IPS-18c (cell line): Measurements from ENCODE around the gene MBD3.
"Not testable (repeated sequence)": the region's sequence is repeated elsewhere in the genome, so short reads cannot be mapped to it uniquely, and the experiment has no call there.

Experiments
- H3K4me3 ChIP-seq: 2 replicates; pipeline ENCODE4 v1.7.0; 2013; ENCODE audit warnings: low read depth, mild to moderate bottlenecking, low read length, moderate library complexity; ENCODE audit not compliant: insufficient read depth
- H3K9me3 ChIP-seq: one replicate; pipeline ENCODE4 v1.6.1; 2013; ENCODE audit warnings: mild to moderate bottlenecking, low read length, moderate library complexity; ENCODE audit not compliant: control insufficient read depth, insufficient read depth

The MBD3 gene

GRCh38 chr19:1566392-1567115 is 26.1 kb downstream of the MBD3 start:
- peaks cover 6% of the 10 kb centered on the region for H3K9me3 ChIP-seq
- peak overlapping the region; percentile 82 for H3K4me3 ChIP-seq

- Histone ChIP-seq H3K4me3 (no peak overlapping the region), H3K9me3 (no peaks in the 10 kb centered on the region)
These were observed 29.4 kb downstream of the MBD3 start for GRCh38 chr19:1563251-1563650.

GRCh38 chr19:1561236-1561842 is 31.3 kb downstream of the MBD3 start:
- H3K4me3 ChIP-seq: no peak overlapping the region

GRCh38 chr19:1560286-1560882 is 32.3 kb downstream of the MBD3 start:
- H3K9me3 ChIP-seq: peaks cover 3% of the 10 kb centered on the region

More at GRCh38 chr19:1561236-1561842, 31.3 kb downstream of the MBD3 start:
- peaks cover 3% of the 10 kb centered on the region for H3K9me3 ChIP-seq

GRCh38 chr19:1558552-1558951 is 34.1 kb downstream of the MBD3 start:
- H3K4me3 ChIP-seq: no peak overlapping the region
- peaks cover 3% of the 10 kb centered on the region for H3K9me3 ChIP-seq

More at GRCh38 chr19:1560286-1560882, 32.3 kb downstream of the MBD3 start:
- H3K4me3 ChIP-seq: no peak overlapping the region; the same call in 1 of the 2 replicates

- H3K9me3 ChIP-seq: peaks cover 3% of the 10 kb centered on the region
- H3K4me3 ChIP-seq: no peak overlapping the region
These were observed 36.1 kb downstream of the MBD3 start for GRCh38 chr19:1556390-1557070.

- H3K9me3 ChIP-seq: peaks cover 3% of the 10 kb centered on the region
- H3K4me3 ChIP-seq: no peak overlapping the region
These were observed 36.9 kb downstream of the MBD3 start for GRCh38 chr19:1555487-1556389.

GRCh38 chr19:1554968-1555367 is 37.7 kb downstream of the MBD3 start:
- no peak overlapping the region for H3K4me3 ChIP-seq
- peaks cover 3% of the 10 kb centered on the region for H3K9me3 ChIP-seq

- H3K4me3 ChIP-seq: no peak overlapping the region
- H3K9me3 ChIP-seq: peaks cover 3% of the 10 kb centered on the region
These were observed 39.2 kb downstream of the MBD3 start for GRCh38 chr19:1553415-1553814.

- Histone ChIP-seq H3K4me3 (no peak overlapping the region), H3K9me3 (no peaks in the 10 kb centered on the region)
These were observed 41.3 kb downstream of the MBD3 start for GRCh38 chr19:1551068-1552040.

GRCh38 chr19:1549332-1549945 is 43.2 kb downstream of the MBD3 start:
- Histone ChIP-seq H3K9me3 (no peaks in the 10 kb centered on the region), H3K4me3 (no peak overlapping the region)

- Histone ChIP-seq H3K4me3 (no peak overlapping the region), H3K9me3 (no peaks in the 10 kb centered on the region)
These were observed 52.2 kb downstream of the MBD3 start for GRCh38 chr19:1540365-1540925.

- not testable (repeated sequence) for H3K9me3 ChIP-seq, H3K4me3 ChIP-seq
These were observed 52.9 kb downstream of the MBD3 start for GRCh38 chr19:1539749-1540148.

GRCh38 chr19:1538978-1539377 is 53.7 kb downstream of the MBD3 start:
- Histone ChIP-seq H3K4me3 (no peak overlapping the region), H3K9me3 (no peaks in the 10 kb centered on the region)

- not testable (repeated sequence) for H3K9me3 ChIP-seq, H3K4me3 ChIP-seq
These were observed 57.0 kb downstream of the MBD3 start for GRCh38 chr19:1535699-1536098.
